ENCODE results near the gene MCMBP.
"Not testable (repeated sequence)": the region's sequence is repeated elsewhere in the genome, so short reads cannot be mapped to it uniquely, and the experiment has no call there.

DNA sequence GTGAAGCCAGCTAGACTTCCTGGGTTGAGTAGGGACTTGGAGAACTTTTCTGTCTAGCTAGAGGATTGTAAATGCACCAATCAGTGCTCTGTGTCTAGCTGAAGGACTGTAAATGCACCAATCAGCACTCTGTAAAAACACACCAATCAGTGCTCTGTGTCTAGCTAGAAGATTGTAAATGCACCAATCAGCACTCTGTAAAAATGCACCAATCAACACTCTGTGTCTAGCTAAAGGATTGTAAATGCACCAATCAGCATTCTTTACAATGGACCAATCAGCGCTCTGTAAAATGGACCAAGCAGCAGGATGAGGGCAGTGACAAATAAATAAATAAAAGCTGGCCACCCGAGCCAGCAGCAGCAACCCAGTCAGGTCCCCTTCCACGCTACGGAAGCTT is 17.7 kb upstream of the MCMBP start:
- TF ChIP-seq, protein P1, sequence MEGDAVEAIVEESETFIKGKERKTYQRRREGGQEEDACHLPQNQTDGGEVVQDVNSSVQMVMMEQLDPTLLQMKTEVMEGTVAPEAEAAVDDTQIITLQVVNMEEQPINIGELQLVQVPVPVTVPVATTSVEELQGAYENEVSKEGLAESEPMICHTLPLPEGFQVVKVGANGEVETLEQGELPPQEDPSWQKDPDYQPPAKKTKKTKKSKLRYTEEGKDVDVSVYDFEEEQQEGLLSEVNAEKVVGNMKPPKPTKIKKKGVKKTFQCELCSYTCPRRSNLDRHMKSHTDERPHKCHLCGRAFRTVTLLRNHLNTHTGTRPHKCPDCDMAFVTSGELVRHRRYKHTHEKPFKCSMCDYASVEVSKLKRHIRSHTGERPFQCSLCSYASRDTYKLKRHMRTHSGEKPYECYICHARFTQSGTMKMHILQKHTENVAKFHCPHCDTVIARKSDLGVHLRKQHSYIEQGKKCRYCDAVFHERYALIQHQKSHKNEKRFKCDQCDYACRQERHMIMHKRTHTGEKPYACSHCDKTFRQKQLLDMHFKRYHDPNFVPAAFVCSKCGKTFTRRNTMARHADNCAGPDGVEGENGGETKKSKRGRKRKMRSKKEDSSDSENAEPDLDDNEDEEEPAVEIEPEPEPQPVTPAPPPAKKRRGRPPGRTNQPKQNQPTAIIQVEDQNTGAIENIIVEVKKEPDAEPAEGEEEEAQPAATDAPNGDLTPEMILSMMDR (IDR thresholded peaks at IDR 0.05), result not testable (repeated sequence)
- not testable (repeated sequence) for TF ChIP-seq RFX5 (IDR thresholded peaks at IDR 0.05); SMC3 (IDR thresholded peaks at IDR 0.05); POLR2A (IDR thresholded peaks at IDR 0.05; ENCODE audit: low read length)
- TF ChIP-seq, protein P2, sequence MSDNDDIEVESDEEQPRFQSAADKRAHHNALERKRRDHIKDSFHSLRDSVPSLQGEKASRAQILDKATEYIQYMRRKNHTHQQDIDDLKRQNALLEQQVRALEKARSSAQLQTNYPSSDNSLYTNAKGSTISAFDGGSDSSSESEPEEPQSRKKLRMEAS (IDR thresholded peaks at IDR 0.05), result not testable (repeated sequence)
